GM21367 (cell line): ENCODE results near the gene DNLZ.

ENCODE experiments used
- ATAC-seq: cut with Tn5 transposase; IDR thresholded peaks from one replicate; pipeline ENCODE4 v1.9.1; 2021; ENCODE audit not compliant: unreplicated experiment

The DNLZ gene

DNA sequence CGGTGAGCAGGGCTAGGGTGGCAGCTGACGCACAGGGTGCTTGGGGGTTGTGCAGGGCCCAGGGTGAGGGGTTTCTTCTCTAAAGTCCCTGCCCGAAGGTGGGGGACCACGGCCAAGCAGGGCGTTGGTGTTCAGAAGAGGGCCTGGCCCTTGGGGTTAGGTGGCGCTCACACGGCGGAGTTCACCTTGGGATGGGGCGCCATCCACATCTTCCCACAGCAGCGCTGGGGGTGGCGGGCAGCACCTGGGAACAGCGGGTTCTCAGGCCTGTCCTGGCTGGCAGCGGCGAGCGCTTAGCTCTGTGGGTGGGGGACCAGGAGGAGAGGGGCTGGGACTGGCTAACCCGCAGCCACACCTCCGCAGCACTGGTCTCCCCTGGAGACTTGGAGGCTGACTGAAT lies 30.1 kb downstream of the DNLZ start:
- ATAC-seq = no peak

DNA sequence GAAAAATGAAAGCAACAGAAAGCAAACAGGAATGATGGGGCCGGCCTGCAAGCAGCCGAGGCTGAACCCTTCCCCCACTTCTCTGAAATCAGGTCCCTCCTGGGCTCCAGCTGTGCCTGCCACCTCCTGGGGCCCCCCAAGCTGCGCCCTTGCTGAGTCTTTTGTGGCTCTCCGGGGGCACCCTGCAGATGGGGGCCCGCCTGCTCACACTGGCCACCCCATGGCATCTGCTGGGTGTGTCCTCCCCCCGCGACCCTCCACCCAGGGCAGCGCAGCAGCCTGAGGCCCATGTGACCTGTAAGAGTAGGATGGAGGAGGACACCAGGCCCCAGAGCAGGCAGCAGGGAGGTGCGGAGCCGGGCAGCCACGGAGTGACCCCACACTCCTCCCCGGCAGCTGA lies 30.5 kb downstream of the DNLZ start:
- ATAC-seq = no peak

- no peak for ATAC-seq
These were observed 31.0 kb downstream of the DNLZ start for GRCh38 chr9:136332482-136332983.

DNA sequence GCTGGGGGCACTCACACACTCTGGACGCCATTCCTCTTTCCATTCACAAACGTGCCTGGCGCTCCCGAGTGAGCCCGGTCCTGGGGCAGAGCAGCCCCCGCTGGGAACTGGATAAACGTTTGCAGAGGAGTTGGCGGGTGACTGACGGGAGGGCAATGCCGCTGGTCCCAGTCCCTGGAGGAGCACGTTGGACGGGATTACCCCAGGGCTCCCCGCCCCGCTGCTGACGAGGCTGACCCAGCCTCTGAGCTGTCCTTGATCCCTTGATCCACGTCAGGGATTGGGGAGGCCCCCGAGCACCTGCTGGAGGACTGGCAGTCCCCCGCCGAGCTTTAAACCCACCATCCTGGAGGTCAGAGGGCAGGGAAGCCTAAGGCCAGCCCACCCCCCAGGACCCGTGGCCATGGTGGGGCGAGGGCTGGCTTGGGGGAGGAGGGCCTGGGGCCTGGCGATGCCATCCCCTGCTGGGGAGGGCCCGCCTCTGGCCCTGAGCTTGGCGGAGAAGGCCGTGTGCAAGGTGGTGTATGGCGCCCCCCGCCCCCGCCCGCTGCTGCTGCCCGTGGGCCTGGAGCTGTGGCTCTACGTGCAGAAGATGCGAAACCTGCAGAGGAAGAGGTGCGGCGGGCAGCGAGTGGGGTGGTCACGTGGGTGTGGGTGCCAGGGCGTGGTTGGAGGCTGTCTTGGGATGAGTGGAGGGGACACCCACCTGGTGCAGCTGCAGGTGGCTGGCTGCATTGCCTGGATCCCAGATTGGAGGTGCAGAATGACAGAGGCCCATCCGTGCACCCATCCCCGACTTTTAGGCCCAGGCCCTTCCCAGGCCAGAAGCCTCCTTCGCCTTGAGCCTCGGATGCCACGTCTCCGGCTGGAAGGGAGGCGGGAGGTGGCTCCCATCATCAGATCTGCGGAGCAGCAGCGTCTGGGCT lies 31.7 kb downstream of the DNLZ start:
- no peak for ATAC-seq

DNA sequence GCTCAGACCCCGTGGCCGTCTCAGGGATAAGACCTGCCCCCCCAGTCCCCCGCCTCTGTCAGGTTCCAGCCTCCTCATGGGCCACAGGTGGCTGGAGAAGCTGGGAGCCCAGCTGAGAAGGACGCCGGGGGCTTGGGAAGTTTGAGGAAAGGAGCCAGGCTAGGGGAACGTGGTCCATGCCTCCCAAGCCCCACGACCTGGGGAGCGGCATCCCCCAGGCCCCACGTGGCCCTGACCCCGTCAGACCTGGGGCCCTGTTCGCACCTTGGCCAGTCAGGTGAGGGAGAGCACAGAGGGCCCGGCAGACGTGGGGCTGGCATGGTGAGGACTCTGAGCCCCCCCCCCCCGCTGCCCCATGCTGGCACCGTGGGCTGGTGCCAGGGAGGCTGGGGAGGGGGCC lies 32.5 kb downstream of the DNLZ start:
- ATAC-seq = no peak

- no peak for ATAC-seq
These were observed 33.0 kb downstream of the DNLZ start for GRCh38 chr9:136330406-136330990.

DNA sequence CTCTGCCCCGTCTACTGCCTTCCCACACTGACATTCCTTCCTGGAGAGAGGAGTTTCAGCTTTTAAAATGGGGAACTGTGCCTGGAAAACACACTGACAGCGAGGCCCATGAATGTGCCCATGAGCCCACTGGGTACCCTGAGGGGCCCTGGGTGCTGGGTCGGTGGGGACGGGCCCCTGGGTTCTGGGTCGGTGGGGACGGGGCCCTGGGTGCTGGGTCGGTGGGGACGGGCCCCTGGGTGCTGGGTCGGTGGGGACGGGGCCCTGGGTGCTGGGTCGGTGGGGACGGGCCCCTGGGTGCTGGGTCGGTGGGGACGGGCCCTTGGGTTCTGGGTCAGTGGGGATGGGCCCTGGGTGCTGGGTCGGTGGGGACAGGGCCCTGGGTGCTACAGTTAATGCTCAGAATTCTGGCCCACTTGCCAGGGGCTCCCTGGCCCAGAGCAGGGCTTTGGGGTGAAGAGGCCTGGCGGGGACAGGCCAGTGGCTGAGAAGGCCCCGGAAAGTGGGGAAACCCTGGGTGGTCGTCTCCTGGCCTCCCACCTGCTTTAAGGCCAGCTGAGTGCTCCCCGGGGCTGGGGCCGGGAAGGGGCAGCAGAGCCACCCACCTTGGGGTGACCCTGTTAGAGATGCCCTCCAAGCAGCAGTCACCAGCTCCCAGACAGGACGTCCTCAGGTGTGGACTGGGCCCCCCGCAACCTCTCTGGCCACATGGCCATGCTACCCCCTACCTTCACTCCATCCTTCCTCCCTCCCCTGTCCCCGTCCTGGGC lies 33.7 kb downstream of the DNLZ start:
- ATAC-seq = no peak

GRCh38 chr9:136329211-136329627 lies 34.3 kb downstream of the DNLZ start:
- no peak for ATAC-seq

DNA sequence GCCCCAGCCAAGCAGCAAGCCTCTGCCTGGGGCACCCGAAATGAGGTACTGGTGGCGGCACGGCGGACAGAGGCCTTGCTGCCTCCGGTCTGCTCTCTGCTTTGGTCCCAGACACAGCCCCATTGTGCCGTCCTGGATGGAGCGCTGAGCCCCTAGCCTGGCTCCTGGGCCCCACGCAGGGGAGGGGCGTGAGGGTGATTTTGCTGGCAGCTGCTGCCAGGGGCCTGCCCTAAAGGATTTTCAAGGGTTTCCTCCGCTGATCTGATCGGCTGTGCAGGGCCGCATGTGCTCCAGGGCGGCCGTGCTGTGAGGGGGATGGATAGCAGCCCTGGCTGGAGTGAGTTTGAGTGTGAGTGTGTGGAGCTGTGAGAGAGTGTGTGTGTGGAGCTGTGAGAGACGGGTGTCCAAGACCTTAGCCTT lies 34.9 kb downstream of the DNLZ start:
- no peak for ATAC-seq

GRCh38 chr9:136328011-136328621 lies 35.4 kb downstream of the DNLZ start:
- no peak for ATAC-seq

DNA sequence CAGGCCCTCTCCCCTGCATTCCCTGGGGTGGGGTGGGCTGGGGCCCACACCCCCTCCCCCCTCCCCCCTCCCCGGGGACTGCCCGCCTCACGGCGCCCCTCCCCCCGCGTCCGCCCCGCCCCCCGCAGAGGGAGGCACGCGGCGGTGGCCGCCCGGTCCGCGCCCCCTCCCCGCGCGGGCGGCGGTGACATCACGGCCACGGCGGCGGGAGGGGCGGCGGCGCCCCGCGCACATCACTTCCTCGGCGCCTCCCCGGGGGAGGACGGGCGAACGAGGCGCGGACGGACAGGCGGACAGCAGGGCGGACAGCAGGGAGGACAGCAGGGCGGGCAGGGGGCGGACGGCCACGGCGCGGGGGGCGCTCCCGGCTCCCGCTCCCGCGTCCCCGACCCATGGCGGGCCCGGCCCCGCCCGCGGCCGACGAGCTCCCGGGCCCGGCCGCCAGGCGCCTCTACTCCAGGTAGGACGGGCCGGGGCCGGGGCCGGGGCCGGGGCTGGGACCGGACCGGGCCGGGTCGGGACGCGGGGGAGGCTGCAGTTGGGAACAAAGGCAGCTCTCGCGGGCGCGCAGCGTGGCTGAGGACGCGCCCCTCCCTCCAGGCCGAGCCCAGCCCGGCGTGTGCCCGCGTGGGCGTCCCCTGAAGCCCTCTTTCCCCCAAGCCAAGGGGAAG lies 36.1 kb downstream of the DNLZ start, which contains the start of gene GPSM1:
TSS of gene GPSM1 (plus strand) at position 236 of the 671 bp plus-strand sequence. CDS start at position 393, 157 bp downstream.
- ATAC-seq = no peak

DNA sequence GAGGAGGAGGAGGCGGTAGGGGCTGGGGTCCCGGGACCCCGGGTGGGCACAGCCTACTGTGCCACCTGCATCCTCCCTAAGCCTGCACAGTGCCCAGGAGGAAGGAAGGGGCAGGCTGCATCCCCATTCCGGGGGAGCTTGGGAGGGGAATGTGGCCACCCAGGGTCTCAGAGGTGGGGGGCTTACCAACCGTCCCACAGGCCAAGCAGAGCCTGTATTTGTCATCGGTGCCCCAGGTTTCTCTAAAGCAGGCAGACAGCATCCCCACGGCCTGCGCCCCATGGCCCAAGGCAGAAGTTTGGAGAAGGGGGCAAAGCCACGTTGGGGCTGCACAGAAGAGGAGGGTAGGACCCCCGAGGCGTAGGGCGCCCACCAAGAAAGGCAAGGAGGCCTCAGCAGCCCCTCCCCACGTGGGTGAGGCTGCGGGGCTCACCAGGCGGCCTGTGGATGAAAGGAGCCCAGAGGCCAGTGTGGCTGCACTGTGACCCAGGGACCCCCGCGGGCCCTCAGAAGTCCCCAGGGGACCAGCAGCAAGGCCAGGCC lies 36.7 kb downstream of the DNLZ start:
- ATAC-seq = no peak

DNA sequence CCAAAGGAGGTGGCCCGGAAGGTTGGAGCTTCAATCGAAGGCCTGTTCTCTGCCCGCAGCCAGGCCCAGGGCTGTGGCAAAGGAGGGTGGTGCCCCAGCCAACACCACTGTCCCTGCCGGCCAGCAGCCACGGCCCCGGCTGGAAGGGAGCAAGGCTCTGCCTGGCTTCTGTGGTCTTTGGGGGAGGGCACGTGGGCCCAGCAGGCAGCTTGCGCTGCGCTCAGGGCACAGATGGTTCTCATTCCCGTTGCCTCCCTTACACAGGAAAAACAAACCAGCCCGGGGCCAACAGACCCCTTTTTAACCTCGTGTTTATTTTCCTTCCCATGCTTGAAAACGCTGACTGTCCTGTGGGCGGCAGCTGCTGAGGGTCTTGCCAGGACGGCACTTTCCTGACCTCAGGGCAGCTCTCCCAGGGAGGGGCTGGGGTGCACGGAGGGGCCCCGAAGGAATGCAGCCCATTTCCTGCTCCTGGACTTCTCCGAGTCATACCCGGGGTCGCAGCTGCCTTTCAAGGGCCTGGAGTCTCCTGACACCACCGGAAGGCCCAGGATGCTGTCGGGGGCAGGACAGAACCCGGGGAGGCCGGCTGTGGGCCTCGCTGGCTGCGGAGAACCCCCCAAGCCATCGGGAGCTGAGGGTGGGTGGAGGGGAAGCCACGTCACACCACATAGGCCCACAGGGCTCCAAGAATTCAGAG lies 37.3 kb downstream of the DNLZ start:
- no peak for ATAC-seq

- ATAC-seq = no peak
These were observed 38.2 kb downstream of the DNLZ start for GRCh38 chr9:136325358-136325757.

DNA sequence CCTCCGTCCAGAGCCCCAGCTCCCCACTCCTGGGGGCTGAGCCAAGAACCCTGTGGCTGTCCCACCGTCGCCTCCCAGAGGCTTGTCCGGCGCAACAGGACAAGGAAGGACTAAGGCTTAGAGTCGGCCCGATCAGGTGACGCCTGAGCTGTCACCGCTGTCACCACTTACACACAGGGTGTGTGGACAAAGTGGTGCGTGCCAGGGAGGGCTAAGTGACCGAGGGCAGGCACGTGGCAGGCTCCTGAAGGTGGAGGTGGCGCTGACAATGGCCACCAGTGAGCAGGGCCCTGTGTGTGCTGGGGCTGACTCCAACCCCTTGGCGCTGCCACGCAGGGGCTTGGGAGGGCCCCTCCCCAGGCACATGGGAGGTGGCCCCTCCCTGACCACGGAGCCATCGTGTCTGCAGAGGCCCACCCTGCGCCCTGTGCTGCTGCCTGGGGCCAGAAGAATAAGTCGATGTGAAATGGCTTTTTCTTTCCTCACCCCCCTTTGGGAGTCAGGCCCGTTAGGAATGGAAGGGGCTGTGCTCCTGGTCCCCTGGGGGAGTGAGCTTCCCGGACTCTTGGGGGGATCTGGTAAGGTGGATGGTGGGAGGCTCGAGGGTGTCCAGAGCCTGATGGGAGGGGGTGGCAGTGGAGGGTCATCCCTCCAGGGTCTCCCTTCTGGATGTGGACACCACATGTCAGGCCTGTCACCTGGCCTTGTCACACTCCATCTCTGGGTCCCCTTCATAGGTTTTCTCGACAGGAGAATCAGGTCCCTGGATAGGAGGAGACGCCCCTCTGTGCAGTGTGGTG lies 38.8 kb downstream of the DNLZ start:
- ATAC-seq = no peak

DNA sequence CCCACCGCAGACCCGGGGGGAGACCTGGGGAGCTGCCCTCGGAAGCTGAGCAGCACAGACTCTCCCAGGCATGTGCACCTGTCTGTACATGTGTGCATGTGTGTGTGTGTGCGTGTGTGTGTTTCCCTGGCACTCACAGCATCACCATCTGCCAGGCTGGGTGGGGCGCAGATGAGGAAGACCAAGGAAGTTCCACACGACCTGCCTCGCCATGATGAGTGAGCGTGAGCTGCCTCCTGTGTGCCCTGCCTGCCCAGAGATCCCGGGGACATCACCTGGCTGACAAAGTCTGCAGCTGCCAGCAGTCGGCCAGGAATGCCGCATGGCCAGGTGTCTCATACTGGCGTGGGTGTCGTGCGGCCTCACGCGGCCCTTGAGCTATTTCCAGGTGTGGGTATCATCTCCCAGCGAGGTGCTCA lies 40.2 kb downstream of the DNLZ start:
- ATAC-seq = no peak

DNA sequence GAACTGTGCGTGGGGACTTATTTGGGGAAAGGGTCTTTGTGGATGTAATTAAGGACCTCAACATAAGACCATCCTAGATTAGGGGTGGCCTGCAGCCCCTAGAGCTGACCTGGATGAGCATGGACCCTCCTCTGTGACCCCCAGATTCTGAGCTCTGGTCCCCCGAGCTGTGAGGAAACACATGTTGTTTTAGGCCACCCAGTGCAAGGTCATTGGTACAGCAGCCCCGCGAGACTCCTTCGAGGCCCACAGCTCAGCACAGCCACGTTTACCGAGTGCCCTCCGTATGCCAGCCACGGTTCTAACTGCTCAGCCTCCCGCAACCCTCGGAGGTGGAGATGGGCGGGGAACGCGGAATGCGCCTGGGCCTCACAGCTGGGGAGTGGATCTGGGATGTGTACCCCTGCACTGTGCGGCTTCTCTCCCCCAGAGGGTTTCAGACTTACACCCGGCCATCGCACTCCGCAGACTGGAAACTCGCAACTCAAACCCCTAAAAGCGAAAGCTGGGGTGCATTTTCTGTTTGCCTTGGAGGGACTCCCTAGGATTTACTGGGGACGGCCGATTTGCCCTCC lies 40.7 kb downstream of the DNLZ start:
- ATAC-seq = no peak

DNA sequence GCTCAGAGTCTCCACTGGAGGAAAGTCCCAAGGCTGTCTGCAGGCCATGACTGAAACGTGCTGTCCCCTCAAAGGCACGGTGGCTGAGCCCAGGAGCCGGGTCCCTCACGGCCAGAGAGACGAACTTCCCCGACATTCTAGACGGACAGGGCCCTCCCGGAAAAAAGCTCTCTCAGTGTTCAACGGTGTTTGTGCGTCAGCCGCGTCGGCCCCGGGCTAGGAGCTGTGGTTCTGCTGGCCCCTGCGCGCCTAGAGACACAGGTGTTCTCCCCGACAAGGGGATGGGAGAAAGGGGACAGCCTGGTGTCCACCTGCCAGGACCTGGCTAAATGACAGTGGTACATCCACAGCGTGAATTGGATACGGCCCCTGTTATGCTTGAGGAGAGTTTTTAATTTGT lies 42.0 kb downstream of the DNLZ start:
- no peak for ATAC-seq
